GM21737 (cell line): ENCODE measurements around the gene FBXL4.

Experiments
- ATAC-seq: cut with Tn5 transposase; IDR thresholded peaks from one replicate; pipeline ENCODE4 v1.9.1; 2021; ENCODE audit warnings: mild to moderate bottlenecking, moderate library complexity; ENCODE audit not compliant: unreplicated experiment

Gene FBXL4

DNA sequence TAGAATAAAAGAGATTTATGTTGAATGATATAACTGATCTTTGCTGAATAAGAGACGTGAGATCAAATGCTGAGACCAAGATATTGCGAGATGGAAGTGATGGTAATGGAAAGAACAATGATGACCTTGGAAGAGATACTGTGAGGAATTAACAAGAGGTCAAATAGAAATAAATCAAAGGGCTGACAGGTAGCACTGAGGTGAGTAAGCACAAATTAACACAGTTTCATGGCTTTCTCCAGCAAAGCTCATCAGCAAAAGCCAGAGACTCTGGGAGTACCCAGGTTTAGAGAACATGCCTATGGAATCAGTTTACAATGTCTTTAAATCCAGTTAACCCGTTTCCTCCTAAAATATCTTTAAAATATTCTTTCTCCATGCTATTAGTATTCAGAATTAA, 60.1 kb downstream of the FBXL4 start:
- ATAC-seq = no peak

DNA sequence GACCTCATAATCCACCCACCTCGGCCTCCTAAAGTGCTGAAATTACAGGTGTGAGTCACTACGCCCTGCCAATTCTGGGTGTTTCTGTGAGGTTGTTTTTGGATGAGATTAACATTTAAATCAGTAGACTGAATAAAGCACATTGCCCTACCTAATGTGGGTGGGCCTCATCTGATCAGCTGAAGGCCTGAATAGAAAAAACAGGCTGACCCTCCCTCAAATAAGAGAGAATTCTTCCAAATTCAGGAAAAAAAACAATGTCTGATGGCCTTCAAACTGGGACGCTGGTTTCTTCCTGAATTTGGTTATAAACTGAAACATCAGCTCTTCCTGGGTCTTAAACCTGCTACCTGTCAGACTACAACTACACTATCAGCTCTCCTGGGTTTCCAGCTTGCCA, 62.4 kb downstream of the FBXL4 start:
- ATAC-seq = no peak

DNA sequence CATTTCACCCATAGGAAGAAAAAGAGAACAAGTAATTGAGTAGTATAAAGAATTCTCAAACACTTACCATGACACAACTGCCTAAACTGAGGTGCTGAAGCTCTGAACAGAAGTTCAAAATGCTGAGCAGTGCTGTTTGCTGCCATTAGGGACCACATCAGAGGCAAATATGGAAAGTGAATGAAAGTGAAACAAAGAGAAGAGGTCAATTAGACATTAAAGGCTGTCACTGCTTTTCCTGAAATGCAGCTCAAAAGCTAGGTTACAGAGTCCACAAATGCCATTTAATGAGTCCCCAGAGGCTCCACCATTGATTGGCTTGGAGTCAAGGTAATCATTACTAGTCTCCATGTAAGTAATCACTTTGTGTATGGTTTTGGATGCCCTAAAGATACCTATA, 67.3 kb downstream of the FBXL4 start:
- peak; percentile 79 for ATAC-seq

GRCh38 chr6:98877250-98877649, 70.5 kb downstream of the FBXL4 start:
- no peak for ATAC-seq

GRCh38 chr6:98875375-98875774, 72.4 kb downstream of the FBXL4 start:
- ATAC-seq = no peak

GRCh38 chr6:98871821-98872220, 75.9 kb downstream of the FBXL4 start:
- ATAC-seq = no peak

DNA sequence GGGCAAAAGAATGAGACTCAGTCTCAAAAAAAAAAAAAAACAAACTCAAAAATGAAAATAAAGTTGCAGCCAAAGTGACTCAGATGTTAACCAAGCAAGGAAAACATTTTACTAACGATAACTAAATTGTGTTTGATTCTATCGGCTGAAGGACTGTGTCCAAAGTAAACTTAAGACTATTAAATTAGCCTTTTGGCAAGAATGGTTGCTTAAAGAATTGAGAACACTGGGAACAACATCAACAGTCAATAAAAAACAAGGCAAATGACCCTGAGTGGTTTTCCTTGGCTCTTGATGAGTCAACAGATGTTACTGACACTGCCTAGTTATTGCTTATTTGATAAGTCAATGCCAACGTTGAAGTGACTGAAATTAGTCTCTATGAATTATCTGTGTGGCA, 76.7 kb downstream of the FBXL4 start:
- ATAC-seq = no peak

GRCh38 chr6:98864497-98864896, 83.2 kb downstream of the FBXL4 start:
- ATAC-seq = no peak

GRCh38 chr6:98848539-98849242, 99.1 kb downstream of the FBXL4 start:
- ATAC-seq = peak; percentile 7

GRCh38 chr6:98847779-98848538, 99.8 kb downstream of the FBXL4 start:
- ATAC-seq = peak; percentile 50

- ATAC-seq = no peak
Measured at GRCh38 chr6:98847416-98847778, 100.3 kb downstream of the FBXL4 start.

DNA sequence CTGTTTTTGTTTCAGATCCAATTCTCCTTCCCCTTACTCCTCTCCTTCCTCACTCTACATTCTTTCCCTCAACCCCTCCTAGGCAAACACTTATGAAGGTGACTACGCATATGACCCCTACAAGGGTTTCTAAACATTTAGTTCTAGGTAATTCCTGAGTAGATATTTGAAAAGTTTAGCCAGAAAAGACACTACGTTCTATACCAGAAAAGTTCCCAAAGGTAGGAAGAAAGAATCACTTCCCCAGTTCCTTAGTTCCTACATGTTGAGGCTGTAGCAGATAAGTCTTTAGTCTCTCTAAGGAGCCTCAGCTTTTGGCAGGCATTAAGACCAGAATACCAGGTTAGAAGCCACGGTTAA, 101.7 kb downstream of the FBXL4 start:
- no peak for ATAC-seq

DNA sequence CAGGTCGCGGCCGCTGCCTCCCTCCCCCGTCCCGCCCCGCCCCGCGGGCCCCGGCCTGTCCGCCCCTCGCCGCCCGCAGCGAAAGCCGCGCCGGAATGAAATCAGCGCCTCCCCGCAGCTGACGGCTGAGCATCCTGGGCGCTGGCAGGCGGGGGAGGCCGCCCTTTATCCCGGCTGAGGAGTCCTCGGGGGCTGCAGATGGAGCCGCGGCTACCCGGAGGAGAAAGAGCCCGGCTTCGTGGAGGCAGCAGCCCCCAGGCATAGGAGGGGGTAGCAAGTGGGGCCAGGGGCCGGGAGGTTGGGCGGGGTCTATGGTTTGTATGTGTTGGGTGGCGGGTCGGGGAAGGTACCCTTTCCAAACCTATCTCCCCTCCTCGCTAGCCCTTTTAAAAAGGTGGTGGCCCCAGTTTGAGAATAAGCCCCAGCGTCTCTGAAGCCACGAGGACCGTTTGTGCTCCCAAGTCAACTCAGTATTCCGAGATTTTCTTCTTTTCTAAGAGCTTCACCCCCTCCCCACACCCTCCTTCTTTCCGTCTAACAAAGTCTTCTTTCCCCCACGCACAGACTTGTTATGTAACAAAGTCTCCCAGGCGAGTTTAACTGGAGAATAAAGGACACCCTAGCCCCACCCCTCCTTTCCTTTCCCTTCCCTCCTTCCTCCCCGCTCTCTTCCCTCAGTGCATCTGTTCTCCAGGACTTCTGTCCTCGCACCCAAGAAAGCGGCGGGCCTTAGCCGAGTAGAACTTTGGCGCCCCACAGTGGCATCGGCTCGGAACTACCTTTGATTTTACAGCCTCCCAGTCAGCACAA, 102.3 kb downstream of the FBXL4 start:
- ATAC-seq = no peak

DNA sequence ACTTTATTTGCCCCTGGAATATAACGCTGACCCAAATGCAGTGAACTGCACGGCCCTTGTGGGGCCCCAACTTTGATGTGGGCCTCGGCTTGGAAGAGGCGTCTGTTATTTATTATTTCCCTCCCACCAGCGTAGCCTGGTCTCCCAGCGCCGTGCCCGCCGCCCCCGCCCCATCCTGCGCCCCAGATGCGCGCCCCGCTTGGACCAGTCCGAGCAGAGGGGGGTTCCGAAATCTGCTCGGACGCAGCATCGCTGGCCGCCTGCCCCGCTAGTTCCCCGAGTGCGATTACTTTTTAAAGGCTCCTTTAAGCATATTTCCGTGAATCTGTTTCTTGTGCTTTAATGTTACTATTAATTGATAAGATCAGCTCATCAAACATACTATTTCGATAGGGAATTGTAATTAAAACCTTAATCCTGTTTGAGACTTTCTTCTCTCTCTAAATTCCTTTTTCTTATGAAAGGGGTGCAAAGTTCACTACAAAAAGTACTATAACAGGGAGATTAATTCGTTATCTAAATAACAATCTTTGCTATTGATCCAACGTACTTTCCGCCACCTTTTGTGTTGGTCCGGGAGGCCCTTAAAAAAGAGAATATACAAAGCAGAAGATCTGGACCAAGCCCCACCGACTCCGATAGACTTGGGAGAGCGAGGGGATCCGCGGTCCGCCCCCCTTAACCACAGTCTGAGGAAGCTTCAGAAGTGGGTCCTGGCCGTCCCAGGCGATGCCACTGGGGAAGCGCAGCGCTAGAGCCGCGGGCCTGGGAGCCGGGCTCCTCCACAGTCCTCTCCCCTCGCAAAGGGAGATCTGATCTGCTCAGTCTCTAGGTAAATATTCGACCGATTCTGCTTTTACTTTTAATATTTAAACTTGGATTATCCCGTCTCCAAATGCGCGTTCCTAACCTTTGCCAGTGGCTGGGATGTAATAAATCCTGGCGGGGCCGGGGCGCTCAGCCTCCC, 103.2 kb downstream of the FBXL4 start:
- no peak for ATAC-seq

- ATAC-seq = no peak
Measured at GRCh38 chr6:98843271-98844243, 104.2 kb downstream of the FBXL4 start.

GRCh38 chr6:98842342-98843180, 105.2 kb downstream of the FBXL4 start:
- ATAC-seq = no peak

GRCh38 chr6:98841621-98842341, 106.0 kb downstream of the FBXL4 start:
- ATAC-seq = no peak

DNA sequence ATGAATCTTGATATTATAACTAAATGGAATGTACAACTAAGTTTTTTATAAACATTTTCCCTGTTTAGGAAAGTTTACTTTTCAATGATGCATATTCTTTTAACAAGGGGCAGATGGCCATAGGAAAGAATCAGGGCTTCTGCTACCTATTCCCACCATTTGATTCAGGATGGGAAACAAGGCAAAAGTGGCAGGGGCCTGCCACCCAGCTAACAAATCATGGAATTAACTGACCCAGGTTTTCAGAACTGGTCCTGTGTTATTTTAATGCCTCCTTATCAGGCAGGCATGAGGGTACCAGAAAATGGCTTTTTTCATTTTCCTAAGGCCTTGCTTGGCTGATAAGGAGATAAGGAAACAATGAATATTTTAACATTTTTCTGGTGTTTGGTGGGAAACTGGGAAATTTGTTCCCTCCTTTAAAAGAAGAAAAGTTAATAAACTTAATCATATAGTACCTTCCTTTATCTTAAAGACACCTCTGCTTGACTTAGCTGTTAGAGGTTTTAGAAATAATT, 106.7 kb downstream of the FBXL4 start:
- ATAC-seq = no peak
